NB4 (cell line): Measurements from ENCODE around the gene ZBTB43.

Experiments
- DNase-seq: peaks from one replicate; pipeline ENCODE4 v3.0.0; 2010; ENCODE audit warnings: low read depth
- H3K4me3 ChIP-seq: one replicate; pipeline ENCODE4 v1.5.1; 2011; ENCODE audit warnings: mild to moderate bottlenecking, low read depth, low read length, moderate library complexity
- MAX ChIP-seq: IDR thresholded peaks from 2 replicates; pipeline ENCODE4 v1.6.1; 2011; ENCODE audit warnings: low read depth, low read length
- MYC ChIP-seq: IDR thresholded peaks from 2 replicates; pipeline ENCODE4 v1.6.1; 2011; ENCODE audit warnings: low read depth, low read length
- POLR2A ChIP-seq: IDR thresholded peaks from 2 replicates; pipeline ENCODE4 v1.6.1; 2011; ENCODE audit warnings: mild to moderate bottlenecking; ENCODE audit not compliant: insufficient read length; ENCODE audit errors: extremely low read depth
- TF ChIP-seq, protein P1 (sequence below): IDR thresholded peaks from one replicate; pipeline ENCODE4 v1.5.1; 2012; ENCODE audit warnings: low read depth, low read length

The ZBTB43 gene

GRCh38 chr9:126879288-126879687 lies 74.4 kb downstream of the ZBTB43 start:
- H3K4me3 ChIP-seq, result no peak overlapping the region
- DNase-seq, result no peak
- TF ChIP-seq MAX (no peak), POLR2A (no peak), MYC (no peak)
- TF ChIP-seq, protein P1, sequence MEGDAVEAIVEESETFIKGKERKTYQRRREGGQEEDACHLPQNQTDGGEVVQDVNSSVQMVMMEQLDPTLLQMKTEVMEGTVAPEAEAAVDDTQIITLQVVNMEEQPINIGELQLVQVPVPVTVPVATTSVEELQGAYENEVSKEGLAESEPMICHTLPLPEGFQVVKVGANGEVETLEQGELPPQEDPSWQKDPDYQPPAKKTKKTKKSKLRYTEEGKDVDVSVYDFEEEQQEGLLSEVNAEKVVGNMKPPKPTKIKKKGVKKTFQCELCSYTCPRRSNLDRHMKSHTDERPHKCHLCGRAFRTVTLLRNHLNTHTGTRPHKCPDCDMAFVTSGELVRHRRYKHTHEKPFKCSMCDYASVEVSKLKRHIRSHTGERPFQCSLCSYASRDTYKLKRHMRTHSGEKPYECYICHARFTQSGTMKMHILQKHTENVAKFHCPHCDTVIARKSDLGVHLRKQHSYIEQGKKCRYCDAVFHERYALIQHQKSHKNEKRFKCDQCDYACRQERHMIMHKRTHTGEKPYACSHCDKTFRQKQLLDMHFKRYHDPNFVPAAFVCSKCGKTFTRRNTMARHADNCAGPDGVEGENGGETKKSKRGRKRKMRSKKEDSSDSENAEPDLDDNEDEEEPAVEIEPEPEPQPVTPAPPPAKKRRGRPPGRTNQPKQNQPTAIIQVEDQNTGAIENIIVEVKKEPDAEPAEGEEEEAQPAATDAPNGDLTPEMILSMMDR, result no peak

DNA sequence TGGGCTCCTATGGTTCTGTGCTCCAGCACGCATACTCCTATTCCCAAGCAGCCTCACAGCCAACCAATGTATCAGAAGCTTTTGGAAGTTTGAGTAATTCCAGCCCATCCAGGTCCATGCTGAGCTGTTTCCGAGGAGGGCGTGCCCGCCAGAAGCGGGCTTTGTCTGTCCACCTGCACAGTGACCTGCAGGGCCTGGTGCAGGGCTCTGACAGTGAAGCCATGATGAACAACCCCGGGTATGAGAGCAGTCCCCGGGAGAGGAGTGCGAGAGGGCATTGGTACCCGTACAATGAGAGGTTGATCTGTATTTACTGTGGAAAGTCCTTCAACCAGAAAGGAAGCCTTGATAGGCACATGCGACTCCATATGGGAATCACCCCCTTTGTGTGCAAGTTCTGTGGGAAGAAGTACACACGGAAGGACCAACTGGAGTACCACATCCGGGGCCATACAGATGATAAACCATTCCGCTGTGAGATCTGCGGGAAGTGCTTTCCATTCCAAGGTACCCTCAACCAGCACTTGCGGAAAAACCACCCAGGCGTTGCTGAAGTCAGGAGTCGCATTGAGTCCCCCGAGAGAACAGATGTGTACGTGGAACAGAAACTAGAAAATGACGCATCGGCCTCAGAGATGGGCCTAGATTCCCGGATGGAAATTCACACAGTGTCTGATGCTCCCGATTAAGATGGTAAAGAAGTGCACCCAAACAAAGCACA lies 75.5 kb downstream of the ZBTB43 start:
- H3K4me3 ChIP-seq, result no peak overlapping the region
- TF ChIP-seq MYC (no peak), MAX (no peak), POLR2A (no peak)
- TF ChIP-seq, protein P1, result no peak
- no peak for DNase-seq

DNA sequence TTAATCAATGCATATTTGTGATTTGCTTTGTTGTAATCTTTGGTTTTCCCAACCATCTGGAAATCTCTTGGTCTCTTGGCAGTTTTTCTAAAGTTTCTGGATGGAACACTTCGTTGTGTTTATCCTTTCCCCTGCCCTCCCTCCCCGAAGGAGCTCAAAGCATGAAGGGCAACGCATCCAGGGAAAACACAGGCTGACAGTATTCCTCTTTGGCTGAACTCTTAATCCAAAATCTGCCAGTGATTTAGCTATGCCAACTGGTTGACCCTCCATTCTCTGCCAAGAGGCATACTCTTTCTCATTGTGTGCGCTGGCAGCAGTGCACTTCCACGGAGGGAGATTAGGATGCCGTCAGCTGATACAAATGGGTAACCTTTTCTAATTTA lies 76.1 kb downstream of the ZBTB43 start:
- TF ChIP-seq, protein P1, result no peak
- TF ChIP-seq POLR2A (no peak), MYC (no peak), MAX (no peak)
- H3K4me3 ChIP-seq, result no peak overlapping the region
- DNase-seq, result no peak

- no peak for DNase-seq
- no peak overlapping the region for H3K4me3 ChIP-seq
- TF ChIP-seq MAX (no peak), POLR2A (no peak), MYC (no peak)
- TF ChIP-seq, protein P1, result no peak
Observed at GRCh38 chr9:126882746-126883145, 77.9 kb downstream of the ZBTB43 start.

DNA sequence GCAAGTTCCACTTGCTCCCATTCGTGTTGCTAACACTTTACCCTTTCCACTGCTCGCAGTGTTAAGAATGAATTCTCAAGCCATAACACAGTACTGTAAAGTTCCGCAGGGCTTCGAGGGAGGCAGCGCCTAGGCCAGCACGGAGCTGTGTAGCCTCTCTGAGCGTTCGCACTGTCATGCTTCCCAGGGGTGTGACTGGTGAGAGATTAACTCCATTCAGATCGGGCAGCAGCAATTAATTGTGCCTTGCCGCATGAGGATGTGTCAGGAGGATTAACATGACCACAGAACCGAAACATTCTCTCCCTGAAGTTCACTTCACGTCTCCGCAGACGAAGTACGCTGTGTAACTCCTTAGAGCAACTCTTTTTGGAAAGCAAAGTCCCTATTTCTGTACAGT lies 78.8 kb downstream of the ZBTB43 start:
- no peak for DNase-seq
- TF ChIP-seq, protein P1, result no peak
- TF ChIP-seq MYC (no peak), MAX (no peak), POLR2A (no peak)
- H3K4me3 ChIP-seq, result no peak overlapping the region

GRCh38 chr9:126885131-126885641 lies 80.3 kb downstream of the ZBTB43 start:
- TF ChIP-seq, protein P1, result no peak
- TF ChIP-seq MYC (no peak), POLR2A (no peak), MAX (no peak)
- H3K4me3 ChIP-seq, result no peak overlapping the region
- peak; percentile 15 for DNase-seq
